ENCODE data around the gene TOMM5.

Gene TOMM5

DNA sequence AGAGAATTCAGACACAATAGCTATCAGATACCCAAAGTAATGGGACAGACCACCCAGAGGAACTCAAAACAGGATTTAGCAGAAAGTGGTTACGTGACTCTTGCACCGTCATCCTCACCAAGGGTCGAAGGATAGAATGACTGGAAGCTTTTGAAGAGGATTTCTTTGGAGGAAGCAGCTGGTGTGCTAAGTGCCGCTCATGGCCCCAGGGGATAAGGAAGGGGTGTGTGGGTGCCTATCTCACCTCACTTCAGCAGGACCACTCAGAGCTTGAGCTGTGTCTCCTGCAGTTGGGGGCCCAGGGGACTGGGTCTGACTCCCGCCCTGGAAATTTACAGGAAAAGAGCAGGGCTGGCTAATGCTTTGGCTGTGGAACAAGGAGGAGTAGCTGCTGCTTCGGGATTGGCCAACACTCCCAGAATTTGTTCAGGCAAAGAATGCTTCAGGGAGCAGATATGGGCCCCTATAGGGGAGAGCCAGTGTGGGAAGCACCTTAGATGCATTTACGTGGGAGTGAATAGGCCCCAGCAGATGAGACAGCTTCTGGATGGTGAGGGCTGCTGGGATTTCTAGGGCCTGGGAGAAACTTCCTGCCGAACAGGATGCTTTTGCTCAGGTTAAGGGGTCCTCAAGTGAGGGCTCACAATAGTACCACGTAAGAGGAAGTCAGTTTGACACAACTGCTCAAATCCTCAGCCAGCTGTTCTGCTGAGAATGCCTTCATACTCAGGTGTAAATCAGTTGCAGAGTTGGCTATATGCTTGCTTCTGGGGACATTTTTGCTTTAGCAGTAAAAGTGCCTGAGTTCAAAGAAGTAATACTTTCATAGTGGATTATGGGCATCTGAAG, 29.1 kb upstream of the TOMM5 start:
- H3K27ac ChIP-seq = no peak overlapping the region
- TF ChIP-seq, protein P1, sequence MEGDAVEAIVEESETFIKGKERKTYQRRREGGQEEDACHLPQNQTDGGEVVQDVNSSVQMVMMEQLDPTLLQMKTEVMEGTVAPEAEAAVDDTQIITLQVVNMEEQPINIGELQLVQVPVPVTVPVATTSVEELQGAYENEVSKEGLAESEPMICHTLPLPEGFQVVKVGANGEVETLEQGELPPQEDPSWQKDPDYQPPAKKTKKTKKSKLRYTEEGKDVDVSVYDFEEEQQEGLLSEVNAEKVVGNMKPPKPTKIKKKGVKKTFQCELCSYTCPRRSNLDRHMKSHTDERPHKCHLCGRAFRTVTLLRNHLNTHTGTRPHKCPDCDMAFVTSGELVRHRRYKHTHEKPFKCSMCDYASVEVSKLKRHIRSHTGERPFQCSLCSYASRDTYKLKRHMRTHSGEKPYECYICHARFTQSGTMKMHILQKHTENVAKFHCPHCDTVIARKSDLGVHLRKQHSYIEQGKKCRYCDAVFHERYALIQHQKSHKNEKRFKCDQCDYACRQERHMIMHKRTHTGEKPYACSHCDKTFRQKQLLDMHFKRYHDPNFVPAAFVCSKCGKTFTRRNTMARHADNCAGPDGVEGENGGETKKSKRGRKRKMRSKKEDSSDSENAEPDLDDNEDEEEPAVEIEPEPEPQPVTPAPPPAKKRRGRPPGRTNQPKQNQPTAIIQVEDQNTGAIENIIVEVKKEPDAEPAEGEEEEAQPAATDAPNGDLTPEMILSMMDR (IDR thresholded peaks at IDR 0.05) = no peak
- TF ChIP-seq ZFX (IDR thresholded peaks at IDR 0.05; ENCODE audit: borderline replicate concordance) = no peak

DNA sequence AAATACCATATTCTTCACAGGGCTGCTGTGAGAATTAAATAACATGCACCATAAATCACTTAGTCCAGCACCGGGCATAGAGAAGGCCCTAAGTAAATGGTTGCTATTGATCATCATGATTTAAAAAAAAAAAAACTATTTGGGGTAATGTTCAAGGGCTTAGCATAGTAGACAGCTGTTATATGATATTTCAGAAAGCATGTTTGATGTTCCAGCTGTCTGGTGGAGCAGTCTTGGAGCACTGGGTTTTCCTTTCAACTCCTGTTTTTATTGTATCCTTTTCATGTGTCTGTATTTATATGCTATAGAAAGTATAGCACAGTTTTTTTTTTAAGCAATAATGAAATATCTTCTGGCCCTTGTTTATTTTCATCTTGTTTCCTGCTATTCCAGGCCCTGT, 28.0 kb upstream of the TOMM5 start:
- no peak overlapping the region for H3K27ac ChIP-seq
- TF ChIP-seq ZFX (IDR thresholded peaks at IDR 0.05; ENCODE audit: borderline replicate concordance) = no peak
- TF ChIP-seq, protein P1 (IDR thresholded peaks at IDR 0.05) = no peak

DNA sequence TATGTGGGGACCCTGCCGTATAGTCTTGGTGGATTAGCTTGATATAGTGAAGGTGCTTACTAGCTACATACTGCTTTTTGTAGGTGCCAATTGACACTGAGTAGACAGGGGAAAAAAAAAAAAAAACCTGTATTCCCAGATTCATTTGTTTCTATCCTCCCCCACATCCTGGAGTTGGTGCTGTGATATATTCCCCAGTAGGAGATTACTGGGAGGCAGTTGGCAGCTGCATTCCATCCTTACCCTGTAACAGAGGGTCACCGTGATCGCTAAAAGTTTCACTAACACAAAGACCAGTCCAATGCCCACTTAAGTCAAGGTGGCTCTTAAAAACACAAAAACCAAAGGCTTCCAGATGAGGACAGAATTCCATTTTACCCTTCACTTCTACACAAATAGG, 27.4 kb upstream of the TOMM5 start:
- TF ChIP-seq, protein P1 (IDR thresholded peaks at IDR 0.05) = no peak
- no peak for TF ChIP-seq ZFX (IDR thresholded peaks at IDR 0.05; ENCODE audit: borderline replicate concordance)
- no peak overlapping the region for H3K27ac ChIP-seq

DNA sequence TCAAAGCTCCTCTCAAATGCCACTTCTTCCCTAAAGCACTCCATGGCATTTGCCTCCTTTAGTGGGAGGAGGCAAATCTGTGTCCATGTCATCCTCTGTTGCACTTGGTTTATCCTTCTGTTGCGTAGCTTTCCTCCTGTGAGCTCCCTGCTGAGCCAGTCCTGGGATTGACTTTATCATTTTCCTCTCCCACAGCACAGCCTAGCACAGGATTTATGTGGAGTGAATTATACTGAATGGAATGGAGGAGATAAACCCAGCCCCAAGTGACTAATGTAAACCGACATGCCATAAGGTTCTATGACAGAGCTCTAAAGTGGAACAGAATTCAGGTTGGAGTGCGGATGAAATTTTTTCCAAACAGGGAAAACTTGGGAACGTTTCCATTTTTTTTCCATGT, 26.4 kb upstream of the TOMM5 start:
- no peak overlapping the region for H3K27ac ChIP-seq
- no peak for TF ChIP-seq ZFX (IDR thresholded peaks at IDR 0.05; ENCODE audit: borderline replicate concordance)
- TF ChIP-seq, protein P1 (IDR thresholded peaks at IDR 0.05) = no peak

DNA sequence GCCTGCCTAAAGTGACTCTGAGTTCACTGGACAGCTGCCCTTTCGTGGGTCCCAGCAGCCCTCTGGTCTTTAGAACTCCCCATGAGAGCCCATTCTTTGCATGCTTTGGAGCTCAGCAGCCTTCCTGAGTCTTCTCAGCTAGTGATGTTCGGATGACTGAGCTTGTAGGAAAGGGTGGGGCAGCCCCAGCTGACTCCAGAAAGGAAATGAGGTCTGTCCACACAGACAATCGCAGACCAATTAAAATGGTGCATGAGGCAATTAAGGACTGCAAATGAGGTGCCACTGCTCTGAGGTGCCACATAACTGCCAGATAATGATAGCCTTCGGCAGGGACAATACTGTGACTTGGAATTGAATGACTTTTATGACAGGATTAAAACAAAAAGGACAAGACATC, 25.4 kb upstream of the TOMM5 start:
- no peak overlapping the region for H3K27ac ChIP-seq
- no peak for TF ChIP-seq ZFX (IDR thresholded peaks at IDR 0.05; ENCODE audit: borderline replicate concordance)
- TF ChIP-seq, protein P1 (IDR thresholded peaks at IDR 0.05) = no peak

DNA sequence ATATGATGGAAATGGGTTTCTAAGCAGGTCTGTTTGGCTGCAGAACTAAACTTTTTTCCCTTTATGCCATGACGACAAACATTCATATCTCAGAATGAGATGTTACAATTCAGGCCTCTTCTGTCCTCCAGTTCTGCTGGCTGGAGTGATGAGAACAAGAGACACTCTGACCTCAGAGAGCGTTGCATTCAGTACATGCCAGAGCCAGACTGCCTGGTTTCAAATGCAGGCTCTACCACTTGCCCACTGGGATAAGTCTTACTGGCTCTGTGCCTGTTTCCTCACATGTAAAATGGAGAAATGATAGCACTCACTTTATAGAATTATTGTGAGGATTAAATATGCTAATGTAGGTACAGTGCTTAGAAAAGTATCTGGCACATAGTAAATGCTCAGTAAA, 24.8 kb upstream of the TOMM5 start:
- H3K27ac ChIP-seq = no peak overlapping the region
- TF ChIP-seq, protein P1 (IDR thresholded peaks at IDR 0.05) = no peak
- no peak for TF ChIP-seq ZFX (IDR thresholded peaks at IDR 0.05; ENCODE audit: borderline replicate concordance)

DNA sequence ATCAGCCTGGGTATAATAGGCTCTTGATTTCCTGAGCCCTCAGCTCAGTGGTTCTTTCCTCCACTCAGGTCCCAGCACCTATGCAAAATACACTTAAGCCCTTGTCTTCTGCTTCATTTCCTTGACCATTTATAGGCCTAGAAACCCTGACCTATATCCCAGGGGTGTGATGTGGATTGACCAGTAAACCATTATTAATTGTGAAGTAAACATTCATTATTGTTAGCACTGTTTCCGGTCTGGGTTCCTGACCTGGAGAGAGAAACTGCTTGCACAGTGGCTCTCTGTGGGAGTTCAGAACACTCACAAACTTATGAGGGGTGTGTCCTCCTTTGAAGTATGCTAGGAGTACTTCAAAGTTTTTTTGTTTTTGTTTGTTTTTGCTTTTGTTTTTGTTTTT, 19.6 kb upstream of the TOMM5 start:
- TF ChIP-seq, protein P1 (IDR thresholded peaks at IDR 0.05) = no peak
- TF ChIP-seq ZFX (IDR thresholded peaks at IDR 0.05; ENCODE audit: borderline replicate concordance) = no peak
- H3K27ac ChIP-seq = no peak overlapping the region

All from 22Rv1 (cell line).